GM21360 (cell line): ENCODE data around the gene POU3F3.

Source experiments
- ATAC-seq: cut with Tn5 transposase; IDR thresholded peaks from one replicate; pipeline ENCODE4 v1.9.1; 2021; ENCODE audit warnings: mild to moderate bottlenecking, moderate library complexity; ENCODE audit not compliant: unreplicated experiment

The POU3F3 gene

GRCh38 chr2:104846786-104847585 is 6.9 kb upstream of the POU3F3 start:
- ATAC-seq = no peak

- no peak for ATAC-seq
These were observed 6.2 kb upstream of the POU3F3 start for GRCh38 chr2:104847586-104848160.

- peak; percentile 63 for ATAC-seq
These were observed 5.4 kb upstream of the POU3F3 start for GRCh38 chr2:104848526-104848925.

- ATAC-seq = no peak
These were observed 4.8 kb upstream of the POU3F3 start for GRCh38 chr2:104849101-104849500.

- no peak for ATAC-seq
These were observed 4.2 kb upstream of the POU3F3 start for GRCh38 chr2:104849618-104850141.

GRCh38 chr2:104850361-104851290 is 3.3 kb upstream of the POU3F3 start:
- ATAC-seq = no peak

GRCh38 chr2:104851291-104852089 is 2.4 kb upstream of the POU3F3 start:
- no peak for ATAC-seq

GRCh38 chr2:104852090-104852666 is 1.7 kb upstream of the POU3F3 start:
- ATAC-seq = no peak

GRCh38 chr2:104854498-104855220 is 744 bp downstream of the POU3F3 start:
- ATAC-seq = no peak

GRCh38 chr2:104855221-104856085 is 1.5 kb downstream of the POU3F3 start:
- ATAC-seq = no peak

- ATAC-seq = peak; percentile 11
These were observed 2.4 kb downstream of the POU3F3 start for GRCh38 chr2:104856086-104856972.

GRCh38 chr2:104856973-104857261 is 3.0 kb downstream of the POU3F3 start:
- peak; percentile 42 for ATAC-seq

GRCh38 chr2:104857262-104858005 is 3.5 kb downstream of the POU3F3 start:
- peak; percentile 46 for ATAC-seq

- ATAC-seq = no peak
These were observed 4.4 kb downstream of the POU3F3 start for GRCh38 chr2:104858006-104858978.

GRCh38 chr2:104859291-104859765 is 5.4 kb downstream of the POU3F3 start:
- ATAC-seq = no peak
